PC-3 (cell line): ENCODE results near the gene TAF11. TPM values are rescaled to one million over a fixed set of nuclear protein-coding genes. Genes with fewer than 3 reads are reported as not detected.

Source experiments
- ATAC-seq: fragments of 200-7000 bp; cut with Tn5 transposase; 2 replicates; pipeline ENCODE4 v1.9.1; 2020; ENCODE audit warnings: mild to moderate bottlenecking, moderate library complexity
- BruUV-seq: library from RNA; stranded (reverse); fragments of 400-500 nt; replicated peaks from 2 replicates; lab custom pipeline; 2021; lab: Mats Ljungman, UMichigan
- CTCF ChIA-PET: fragments of 300-600 bp; sonication (Branson Sonifier 250); formaldehyde crosslinking; loops from one replicate; lab custom pipeline; 2022; ENCODE audit warnings: antibody characterized with exemption; lab: Charles Lee
- POLR2A ChIA-PET: fragments of 300-600 bp; sonication (Branson Sonifier 250); formaldehyde crosslinking; loops from one replicate; lab custom pipeline; 2022; ENCODE audit warnings: antibody characterized with exemption; ENCODE audit not compliant: unreplicated experiment; lab: Charles Lee
- DNase-seq: peaks from one replicate; pipeline ENCODE4 v3.0.0-alpha.2; 2015
- H2AFZ ChIP-seq: fragments of 300-600 bp; sonication (generic); 2 replicates; pipeline ENCODE4 v1.6.0; 2016; ENCODE audit warnings: antibody characterized with exemption, low read length
- H3F3A ChIP-seq: fragments of 300-600 bp; sonication (generic); one replicate; pipeline ENCODE4 v1.6.0; 2017; ENCODE audit warnings: antibody characterized with exemption, low read length, control low read depth, mild to moderate bottlenecking; ENCODE audit not compliant: unreplicated experiment
- H3K27ac ChIP-seq: fragments of 300-600 bp; sonication (generic); 2 replicates; pipeline ENCODE4 v1.5.1; 2016; ENCODE audit warnings: mild to moderate bottlenecking, low read length
- H3K27me3 ChIP-seq: fragments of 300-600 bp; sonication (generic); 2 replicates; pipeline ENCODE4 v1.6.1; 2016; ENCODE audit warnings: low read length, mixed read lengths
- H3K36me3 ChIP-seq: fragments of 300-600 bp; sonication (generic); 2 replicates; pipeline ENCODE4 v1.6.1; 2016; ENCODE audit warnings: low read depth, mixed run types, low read length, mixed read lengths
- H3K4me1 ChIP-seq: fragments of 300-600 bp; sonication (generic); 2 replicates; pipeline ENCODE4 v1.5.1; 2016; ENCODE audit warnings: low read length; ENCODE audit not compliant: insufficient read depth
- H3K4me2 ChIP-seq: fragments of 300-600 bp; sonication (generic); 2 replicates; pipeline ENCODE4 v1.6.0; 2016; ENCODE audit warnings: low read length
- H3K4me3 ChIP-seq: fragments of 300-600 bp; sonication (generic); 2 replicates; pipeline ENCODE4 v1.5.1; 2016; ENCODE audit warnings: mild to moderate bottlenecking, low read length, mixed read lengths
- H3K79me2 ChIP-seq: fragments of 300-600 bp; sonication (generic); 2 replicates; pipeline ENCODE4 v1.6.1; 2017; ENCODE audit warnings: low read length, mixed read lengths
- H3K9ac ChIP-seq: fragments of 300-600 bp; sonication (generic); 2 replicates; pipeline ENCODE4 v1.6.0; 2016; ENCODE audit warnings: mild to moderate bottlenecking, low read length
- H3K9me2 ChIP-seq: fragments of 300-600 bp; sonication (generic); replicated peaks from 2 replicates; pipeline ENCODE4 v1.6.1; 2016; ENCODE audit warnings: mixed run types, low read length, mixed read lengths
- H3K9me3 ChIP-seq: fragments of 300-600 bp; sonication (generic); 2 replicates; pipeline ENCODE4 v1.6.1; 2016; ENCODE audit warnings: low read length, mixed read lengths
- H4K20me1 ChIP-seq: fragments of 300-600 bp; sonication (generic); 2 replicates; pipeline ENCODE4 v1.6.1; 2016; ENCODE audit warnings: low read length, mixed read lengths
- CTCF ChIP-seq: fragments of 300-600 bp; sonication (generic); conservative IDR thresholded peaks from 2 replicates; pipeline ENCODE4 v1.5.1; 2017; ENCODE audit warnings: antibody characterized with exemption, low read depth, mild to moderate bottlenecking, low read length
- EZH2 ChIP-seq: fragments of 300-600 bp; sonication (generic); IDR thresholded peaks from one replicate; pipeline ENCODE4 v1.6.1; 2017; ENCODE audit warnings: antibody characterized with exemption, mild to moderate bottlenecking, low read length; ENCODE audit not compliant: unreplicated experiment
- EZH2phosphoT487 ChIP-seq: fragments of 300-600 bp; sonication (generic); IDR thresholded peaks from 2 replicates; pipeline ENCODE4 v1.6.1; 2018; ENCODE audit warnings: mild to moderate bottlenecking, antibody characterized with exemption, low read length, borderline replicate concordance
- intact Hi-C: fragments of 100-400 bp; cut with micrococcal nuclease; formaldehyde crosslinking; loops from 2 replicates; pipeline ENCODE4 v1.9.0; 2023
- total RNA-seq: library from RNA; depleted of rRNA; stranded (reverse); fragments of >200 nt; gene quantifications from 2 replicates; pipeline ENCODE4 v1.2.3, GENCODE V29; 2014

Gene TAF11
- total RNA-seq, 1 experiment from 2014 or later: 24.1 TPM

GRCh38 chr6:34875292-34876213 lies 12.3 kb downstream of the TAF11 start:
- BruUV-seq: no TSS peak
- Histone ChIP-seq H3F3A (no peaks in the 10 kb centered on the region), H4K20me1 (no peaks in the 10 kb centered on the region), H3K27ac (peak overlapping the region; percentile 63), H3K9me3 (no peaks in the 10 kb centered on the region), H3K4me2 (no peak overlapping the region), H3K36me3 (peaks cover 46% of the 10 kb centered on the region), H3K4me3 (no peak overlapping the region), H3K4me1 (peaks cover 15% of the 10 kb centered on the region), H3K79me2 (no peaks in the 10 kb centered on the region; the same call in 1 of the 2 replicates), H3K27me3 (no peaks in the 10 kb centered on the region), H3K9ac (no peak overlapping the region), H2AFZ (no peak overlapping the region), H3K9me2 (no peaks in the 10 kb centered on the region)
- POLR2A ChIA-PET: no interaction called here
- DNase-seq: no peak
- intact Hi-C loops: no loop called here
- TF ChIP-seq EZH2phosphoT487: no peak
- TF ChIP-seq EZH2: no peak
- no peak for TF ChIP-seq CTCF
- ATAC-seq: no peak
- CTCF ChIA-PET: no interaction called here

GRCh38 chr6:34872332-34872731 lies 15.5 kb downstream of the TAF11 start:
- H3K4me3 ChIP-seq: no peak overlapping the region
- intact Hi-C loops: no loop called here
- no TSS peak for BruUV-seq
- no peak for DNase-seq
- H3K79me2 ChIP-seq: no peaks in the 10 kb centered on the region
- TF ChIP-seq EZH2phosphoT487 (no peak), CTCF (no peak), EZH2 (no peak)
- H4K20me1 ChIP-seq: no peaks in the 10 kb centered on the region
- H3K4me1 ChIP-seq: peaks cover 15% of the 10 kb centered on the region
- POLR2A ChIA-PET: no interaction called here
- H3K27me3 ChIP-seq: no peaks in the 10 kb centered on the region
- CTCF ChIA-PET: no interaction called here
- peaks cover 32% of the 10 kb centered on the region for H3K36me3 ChIP-seq
- H3K4me2 ChIP-seq: no peak overlapping the region
- no peak overlapping the region for H3K9ac ChIP-seq
- ATAC-seq: no peak
- no peak overlapping the region for H2AFZ ChIP-seq
- no peaks in the 10 kb centered on the region for H3K9me2 ChIP-seq
- no peaks in the 10 kb centered on the region for H3F3A ChIP-seq
- H3K27ac ChIP-seq: no peak overlapping the region
- H3K9me3 ChIP-seq: no peaks in the 10 kb centered on the region

GRCh38 chr6:34871853-34872252 lies 16.0 kb downstream of the TAF11 start:
- H3K9me2 ChIP-seq: no peaks in the 10 kb centered on the region
- H2AFZ ChIP-seq: no peak overlapping the region
- H3K4me2 ChIP-seq: no peak overlapping the region
- no peaks in the 10 kb centered on the region for H3K27me3 ChIP-seq
- H3K9me3 ChIP-seq: no peaks in the 10 kb centered on the region
- H3K79me2 ChIP-seq: no peaks in the 10 kb centered on the region
- H3K4me3 ChIP-seq: no peak overlapping the region
- H4K20me1 ChIP-seq: no peaks in the 10 kb centered on the region
- H3K9ac ChIP-seq: no peak overlapping the region
- TF ChIP-seq CTCF: no peak
- TF ChIP-seq EZH2: no peak
- TF ChIP-seq EZH2phosphoT487: no peak
- no peak for ATAC-seq
- H3F3A ChIP-seq: no peaks in the 10 kb centered on the region
- intact Hi-C loops: no loop called here
- no peak overlapping the region for H3K27ac ChIP-seq
- no TSS peak for BruUV-seq
- DNase-seq: no peak
- POLR2A ChIA-PET: interaction anchor here (0.6 kb wide), 1 partner anchor 108 kb away, joined by 9 read pairs; no protein-coding TSS in a partner anchor
- CTCF ChIA-PET: no interaction called here
- H3K4me1 ChIP-seq: peaks cover 10% of the 10 kb centered on the region
- peaks cover 31% of the 10 kb centered on the region for H3K36me3 ChIP-seq
